HepG2 (cell line): ENCODE measurements around the gene FGFBP2. TPM values are rescaled to one million over a fixed set of nuclear protein-coding genes. Genes with fewer than 3 reads are reported as not detected.

Source experiments
- ATAC-seq: fragments of 200-7000 bp; cut with Tn5 transposase; 3 replicates; pipeline ENCODE4 v1.9.1; 2020; ENCODE audit warnings: mild to moderate bottlenecking, moderate library complexity
- BruUV-seq: library from RNA; stranded (reverse); fragments of 400-500 nt; replicated peaks from 2 replicates; lab custom pipeline; 2021; lab: Mats Ljungman, UMichigan
- CTCF ChIA-PET: fragments of 300-600 bp; formaldehyde crosslinking; extraction: SDS; loops from one replicate; lab custom pipeline; 2021; ENCODE audit warnings: low total read pairs, inconsistent platforms, low intra/inter-chr PET ratio; lab: Yijun Ruan, JAX
- POLR2A ChIA-PET: fragments of 350-600 bp; sonication (Branson Sonifier 250); formaldehyde crosslinking; loops from one replicate; lab custom pipeline; 2020; ENCODE audit warnings: antibody characterized with exemption, inconsistent platforms; lab: Yijun Ruan, JAX
- DNase-seq: peaks from one replicate; pipeline ENCODE4 v3.0.0-alpha.2; 2015; ENCODE audit warnings: low spot score
- FAIRE-seq: peaks from 3 replicates; lab custom pipeline; 2011; peaks lifted over from hg19 to GRCh38; lab: Jason Lieb, UNC
- H2AFZ ChIP-seq: one replicate; pipeline ENCODE4 v1.6.1; 2011; ENCODE audit warnings: low read length, inconsistent platforms
- H3K27ac ChIP-seq: fragments of 300-600 bp; 3 replicates; pipeline ENCODE4 v1.8.0; 2011; ENCODE audit warnings: mixed run types, mild to moderate bottlenecking, mixed read lengths, low read length, inconsistent platforms; ENCODE audit not compliant: insufficient read depth; ENCODE audit errors: extremely low read length
- H3K27me3 ChIP-seq, 2 experiments: fragments of 200-600 bp in 1 of 2; 2 replicates in 1 of 2; 3 replicates in 1 of 2; pipeline versions ENCODE4 v1.6.0 to v1.8.0; 2011; ENCODE audit warnings: low read length in 2 of 2, mild to moderate bottlenecking in 2 of 2, moderate library complexity in 2 of 2, inconsistent platforms in 1 of 2; ENCODE audit not compliant: insufficient read depth in 2 of 2, control insufficient read depth in 1 of 2
- H3K36me3 ChIP-seq, 2 experiments: fragments of 200-600 bp in 1 of 2; replicated peaks in 1 of 2; 2 replicates in 1 of 2; 3 replicates in 1 of 2; pipeline versions ENCODE4 v1.5.1 to v1.8.0; 2011; ENCODE audit warnings: low read length in 2 of 2, inconsistent platforms in 1 of 2; ENCODE audit not compliant: insufficient read depth in 2 of 2, control insufficient read depth in 1 of 2
- H3K4me1 ChIP-seq: 2 replicates; pipeline ENCODE4 v1.5.1; 2012; ENCODE audit warnings: low read length, inconsistent platforms; ENCODE audit not compliant: insufficient read depth
- H3K4me2 ChIP-seq: 2 replicates; pipeline ENCODE4 v1.6.0; 2011; ENCODE audit warnings: low read depth, low read length, inconsistent platforms
- H3K4me3 ChIP-seq, 3 experiments: fragments of 200-600 bp in 1 of 3; sonication (generic), shearing (Covaris generic) in 1 of 3; replicated peaks in 1 of 3; 2 replicates each; pipeline ENCODE4 v1.5.1; 2011 to 2016; ENCODE audit warnings: low read length in 3 of 3, inconsistent platforms in 2 of 3, low read depth in 2 of 3, mild to moderate bottlenecking in 2 of 3, control low read depth in 1 of 3, mixed read lengths in 1 of 3; ENCODE audit not compliant: insufficient read depth in 1 of 3
- H3K79me2 ChIP-seq: one replicate; pipeline ENCODE4 v1.6.1; 2011; ENCODE audit warnings: low read length, inconsistent platforms; ENCODE audit not compliant: insufficient read depth
- H3K9ac ChIP-seq: 2 replicates; pipeline ENCODE4 v1.6.0; 2011; ENCODE audit warnings: mild to moderate bottlenecking, low read depth, low read length, inconsistent platforms; ENCODE audit not compliant: insufficient read depth
- H3K9me3 ChIP-seq: 2 replicates; pipeline ENCODE4 v1.5.1; 2012; ENCODE audit warnings: mild to moderate bottlenecking, low read length
- H4K20me1 ChIP-seq: 2 replicates; pipeline ENCODE4 v1.6.0; 2011; ENCODE audit warnings: inconsistent platforms, mild to moderate bottlenecking, low read length, moderate library complexity; ENCODE audit not compliant: insufficient read depth
- GABPB1 ChIP-seq: IDR thresholded peaks from 2 replicates; pipeline ENCODE4 v1.6.1; 2016; ENCODE audit warnings: mild to moderate bottlenecking, missing genetic modification reagents, moderate library complexity, missing compliant biosample characterization
- HNF4G ChIP-seq, 2 experiments: sonication (generic) in 1 of 2; formaldehyde crosslinking in 1 of 2; IDR thresholded peaks; 2 replicates each; pipeline versions ENCODE4 v1.4.0 to v1.6.1; 2011 to 2020; ENCODE audit warnings: borderline replicate concordance in 2 of 2, low read depth in 2 of 2, mild to moderate bottlenecking in 2 of 2, low read length in 1 of 2, missing genetic modification reagents in 1 of 2, moderate library complexity in 1 of 2
- HNRNPLL ChIP-seq: fragments of 200-400 bp; formaldehyde crosslinking; IDR thresholded peaks from 2 replicates; pipeline ENCODE4 v1.6.1; 2017; ENCODE audit warnings: mild to moderate bottlenecking, low read depth, low read length; ENCODE audit not compliant: poor library complexity, severe bottlenecking
- HOMEZ ChIP-seq: IDR thresholded peaks from 2 replicates; pipeline ENCODE4 v1.6.1; 2016; ENCODE audit warnings: low read depth
- MEIS1 ChIP-seq: sonication (generic); formaldehyde crosslinking; IDR thresholded peaks from 2 replicates; pipeline ENCODE4 v1.9.0; 2021; ENCODE audit warnings: mild to moderate bottlenecking, missing genetic modification reagents, moderate library complexity, borderline replicate concordance
- MTA1 ChIP-seq: sonication (generic); formaldehyde crosslinking; IDR thresholded peaks from 2 replicates; pipeline ENCODE4 v1.4.0; 2020; ENCODE audit warnings: missing genetic modification reagents, mild to moderate bottlenecking, borderline replicate concordance
- NFKBIZ ChIP-seq: IDR thresholded peaks from 2 replicates; pipeline ENCODE4 v1.6.1; 2018; ENCODE audit warnings: missing genetic modification reagents, missing compliant biosample characterization
- NR2F2 ChIP-seq: IDR thresholded peaks from 2 replicates; pipeline ENCODE4 v1.6.1; 2012; ENCODE audit warnings: low read depth, inconsistent platforms, borderline replicate concordance
- RXRB ChIP-seq: IDR thresholded peaks from 2 replicates; pipeline ENCODE4 v1.6.1; 2016; ENCODE audit warnings: borderline replicate concordance, missing genetic modification reagents, missing compliant biosample characterization
- SMAD3 ChIP-seq: sonication (generic); formaldehyde crosslinking; IDR thresholded peaks from 2 replicates; pipeline ENCODE4 v1.4.0; 2020; ENCODE audit warnings: missing genetic modification reagents
- SOX5 ChIP-seq: IDR thresholded peaks from 2 replicates; pipeline ENCODE4 v1.6.1; 2016; ENCODE audit warnings: borderline replicate concordance
- TEAD2 ChIP-seq: sonication (generic); formaldehyde crosslinking; IDR thresholded peaks from 2 replicates; pipeline ENCODE4 v1.9.0; 2021; ENCODE audit warnings: missing genetic modification reagents
- ZFP90 ChIP-seq: sonication (generic); formaldehyde crosslinking; IDR thresholded peaks from 2 replicates; pipeline ENCODE4 v1.8.0; 2022; ENCODE audit warnings: missing genetic modification reagents, mild to moderate bottlenecking, inconsistent platforms, borderline replicate concordance
- ZNF34 ChIP-seq: sonication (generic); formaldehyde crosslinking; IDR thresholded peaks from 2 replicates; pipeline ENCODE4 v1.4.0; 2020; ENCODE audit warnings: mild to moderate bottlenecking, missing genetic modification reagents, borderline replicate concordance
- ZNF557 ChIP-seq: sonication (generic); formaldehyde crosslinking; IDR thresholded peaks from 2 replicates; pipeline ENCODE4 v1.4.0; 2020; ENCODE audit warnings: missing genetic modification reagents
- ZNF800 ChIP-seq: sonication (generic); formaldehyde crosslinking; IDR thresholded peaks from 2 replicates; pipeline ENCODE4 v1.4.0; 2020; ENCODE audit warnings: missing genetic modification reagents
- WGBS: methylation state at CpG from one replicate; pipeline ENCODE4 v1.1.6; 2017; ENCODE audit warnings: low lambda C conversion rate; 5-methylcytosine and 5-hydroxymethylcytosine counted together
- in situ Hi-C: cut with HindIII; loops from 2 replicates; pipeline ENCODE4 v1.10.0; 2017; ENCODE audit warnings: low pct_unique_long_range_greater_than_20kb; ENCODE audit not compliant: extremely low pct_ligation_motif_present
- intact Hi-C: fragments of 100-400 bp; cut with micrococcal nuclease; formaldehyde crosslinking; loops from one replicate; pipeline ENCODE4 v1.10.0; 2022; ENCODE audit not compliant: unreplicated experiment
- polyA plus RNA-seq, 8 experiments: library from polyadenylated mRNA; depleted of rRNA in 3 of 8; stranded (reverse) in 7 of 8; unstranded in 1 of 8; fragments of >200 nt; fragmentation: Illumina TruSeq in 4 of 8; extraction: Trizol in 4 of 8; gene quantifications; 2 replicates each; pipeline versions ENCODE4 v1.2.1 to v1.2.3, GENCODE V29; 2011 to 2016; ENCODE audit warnings: low read depth in 4 of 8, missing spikeins in 1 of 8, mixed read lengths in 1 of 8; ENCODE audit not compliant: insufficient read depth in 1 of 8
- total RNA-seq, 5 experiments: library from RNA; depleted of rRNA; stranded (reverse); fragments of >200 nt; fragmentation: Illumina TruSeq; extraction: Trizol; gene quantifications; 2 replicates each; pipeline ENCODE4 v1.2.3, GENCODE V29; 2016; ENCODE audit warnings: low read depth in 1 of 5

Gene FGFBP2
- total and polyA plus RNA-seq, 2 of the 13 experiments (the other 11 are each of a cell fraction or from before 2014, with no cell fraction given): not detected

- Histone ChIP-seq H3K27me3 (peaks cover 3 to 28% of the 10 kb centered on the region in 2 experiments; a peak in 2 of 5 replicates), H2AFZ (no peak overlapping the region), H3K27ac (no peak overlapping the region), H3K9me3 (no peaks in the 10 kb centered on the region), H3K4me1 (no peaks in the 10 kb centered on the region), H3K79me2 (no peaks in the 10 kb centered on the region), H3K4me3 (no peak overlapping the region), H3K9ac (no peak overlapping the region), H4K20me1 (no peaks in the 10 kb centered on the region), H3K36me3 (no peaks in the 10 kb centered on the region), H3K4me2 (no peak overlapping the region)
- in situ Hi-C loops (no loop called here), intact Hi-C loops (no loop called here)
- DNase-seq (no peak), FAIRE-seq (no peak), ATAC-seq (no peak)
- POLR2A ChIA-PET: no interaction called here
- CTCF ChIA-PET: no interaction called here
- TF ChIP-seq SMAD3 (CRISPR knock-in tag) (no peak), HOMEZ (CRISPR knock-in tag) (no peak), HNF4G (IDR thresholded peaks at IDR 0.05; ENCODE audit: borderline replicate concordance, low read depth, low read length) (no peak), HNF4G (CRISPR knock-in tag; IDR thresholded peaks at IDR 0.05; ENCODE audit: borderline replicate concordance, low read depth) (no peak), NFKBIZ (CRISPR knock-in tag) (no peak), SOX5 (CRISPR knock-in tag) (no peak), ZNF557 (CRISPR knock-in tag) (no peak), NR2F2 (no peak), MTA1 (CRISPR knock-in tag) (no peak), ZNF34 (CRISPR knock-in tag) (no peak), ZNF800 (CRISPR knock-in tag) (no peak), RXRB (CRISPR knock-in tag) (no peak), TEAD2 (CRISPR knock-in tag) (no peak), MEIS1 (CRISPR knock-in tag) (no peak), ZFP90 (CRISPR knock-in tag) (no peak), HNRNPLL (no peak), GABPB1 (no peak)
- 30% methylated on average over 7 of the region's 7 CpGs for whole genome bisulfite sequencing
- no TSS peak for BruUV-seq
These were observed 36.5 kb downstream of the FGFBP2 start for GRCh38 chr4:15926486-15926885.
